Measurements from ENCODE around the gene TIMP2. TPM values are rescaled to one million over a fixed set of nuclear protein-coding genes. Genes with fewer than 3 reads are reported as not detected.

TIMP2 gene
- total and polyA plus RNA-seq, 2 donors (not counting 3 experiments of a cell fraction or from before 2014, with no cell fraction given): 138 to 318 TPM

DNA sequence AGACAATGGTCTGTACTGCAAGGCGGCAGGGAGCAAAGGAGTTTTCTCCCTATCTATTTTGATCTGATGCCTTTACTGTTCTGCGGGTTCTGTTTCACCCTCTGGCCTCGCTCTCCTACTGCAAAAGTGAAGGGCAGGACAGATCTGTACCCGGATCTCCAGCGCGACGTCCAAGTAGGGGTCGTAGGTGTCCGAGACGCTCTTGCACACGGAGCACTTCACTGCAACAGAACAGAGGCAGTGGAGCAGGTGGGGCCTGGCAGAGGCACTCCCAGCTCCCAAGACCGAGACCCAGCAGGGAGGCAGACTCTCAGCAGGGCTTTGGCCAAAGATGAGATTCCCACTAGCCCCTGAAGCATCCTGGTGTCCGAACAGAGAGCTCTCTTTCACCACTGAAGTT is 104.3 kb downstream of the TIMP2 start:
- Histone ChIP-seq H3K9ac (replicated peaks; ENCODE audit: extremely low read depth, insufficient read depth, low read length) (no peak overlapping the region), H3K36me3 (ENCODE audit: control insufficient read depth in 2 of 2, extremely low read depth in 1 of 2, insufficient read depth in 2 of 2, low read length in 2 of 2) (peaks cover 17 to 44% of the 10 kb centered on the region in 2 experiments), H3K79me2 (ENCODE audit: control insufficient read depth, insufficient read depth, low read length) (peaks cover 4% of the 10 kb centered on the region), H3K4me1 (ENCODE audit: control insufficient read depth, extremely low read depth, insufficient read depth, low read length) (peaks cover 19% of the 10 kb centered on the region), H4K20me1 (replicated peaks; ENCODE audit: control insufficient read depth, extremely low read depth, insufficient read depth, low read length) (no peaks in the 10 kb centered on the region), H2AFZ (ENCODE audit: low read depth, low read length) (no peak overlapping the region), H3K27me3 (ENCODE audit: control insufficient read depth in 2 of 2, insufficient read depth in 2 of 2, low read length in 2 of 2) (no peaks in the 10 kb centered on the region), H3K9me1 (replicated peaks; ENCODE audit: control insufficient read depth, extremely low read depth, insufficient read depth, low read length) (no peaks in the 10 kb centered on the region), H3K4me2 (ENCODE audit: insufficient read depth, low read length) (no peak overlapping the region), H3K27ac (ENCODE audit: insufficient read depth, low read depth, low read length) (no peak overlapping the region), H3K9me3 (replicated peaks; ENCODE audit: control insufficient read depth, insufficient read depth, low read length) (no peaks in the 10 kb centered on the region), H3K4me3 (replicated peaks in 1 of 3; ENCODE audit: insufficient read depth in 1 of 3, low read depth in 1 of 3, low read length in 3 of 3) (no peak overlapping the region)
- no TSS peak for BruUV-seq (replicated peaks)
- dilution Hi-C loops (cut with MboI; ENCODE audit: extremely low pct_ligation_motif_present, low sequenced_read_pairs) (no loop called here), intact Hi-C loops (cut with micrococcal nuclease) (no loop called here)
- DNase-seq (ENCODE audit: low read depth, low spot score): no peak
- TF ChIP-seq GATA2 (IDR thresholded peaks at IDR 0.05; ENCODE audit: insufficient read depth, insufficient read length, low read depth, low read length): no peak
- no peak for TF ChIP-seq FOS (IDR thresholded peaks at IDR 0.05; ENCODE audit: borderline replicate concordance, insufficient read depth, low read length)
- TF ChIP-seq EZH2 (IDR thresholded peaks at IDR 0.05; ENCODE audit: borderline replicate concordance, low read depth, low read length, severe bottlenecking): no peak
- TF ChIP-seq POLR2A (IDR thresholded peaks at IDR 0.05; ENCODE audit: low read depth, low read length): no peak
- TF ChIP-seq MYC (IDR thresholded peaks at IDR 0.05; ENCODE audit: low read depth, low read length): no peak
- no peak for TF ChIP-seq JUN (IDR thresholded peaks at IDR 0.05; ENCODE audit: borderline replicate concordance, insufficient read depth, insufficient read length, low read depth)
- TF ChIP-seq POLR2AphosphoS5 (IDR thresholded peaks at IDR 0.05; ENCODE audit: insufficient read depth, low read depth, low read length): no peak
- TF ChIP-seq, protein P1, sequence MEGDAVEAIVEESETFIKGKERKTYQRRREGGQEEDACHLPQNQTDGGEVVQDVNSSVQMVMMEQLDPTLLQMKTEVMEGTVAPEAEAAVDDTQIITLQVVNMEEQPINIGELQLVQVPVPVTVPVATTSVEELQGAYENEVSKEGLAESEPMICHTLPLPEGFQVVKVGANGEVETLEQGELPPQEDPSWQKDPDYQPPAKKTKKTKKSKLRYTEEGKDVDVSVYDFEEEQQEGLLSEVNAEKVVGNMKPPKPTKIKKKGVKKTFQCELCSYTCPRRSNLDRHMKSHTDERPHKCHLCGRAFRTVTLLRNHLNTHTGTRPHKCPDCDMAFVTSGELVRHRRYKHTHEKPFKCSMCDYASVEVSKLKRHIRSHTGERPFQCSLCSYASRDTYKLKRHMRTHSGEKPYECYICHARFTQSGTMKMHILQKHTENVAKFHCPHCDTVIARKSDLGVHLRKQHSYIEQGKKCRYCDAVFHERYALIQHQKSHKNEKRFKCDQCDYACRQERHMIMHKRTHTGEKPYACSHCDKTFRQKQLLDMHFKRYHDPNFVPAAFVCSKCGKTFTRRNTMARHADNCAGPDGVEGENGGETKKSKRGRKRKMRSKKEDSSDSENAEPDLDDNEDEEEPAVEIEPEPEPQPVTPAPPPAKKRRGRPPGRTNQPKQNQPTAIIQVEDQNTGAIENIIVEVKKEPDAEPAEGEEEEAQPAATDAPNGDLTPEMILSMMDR (IDR thresholded peaks at IDR 0.05; ENCODE audit: extremely low read depth in 1 of 2, insufficient read depth in 1 of 2, low read depth in 1 of 2, low read length in 2 of 2): no peak
- TF ChIP-seq, protein P2, sequence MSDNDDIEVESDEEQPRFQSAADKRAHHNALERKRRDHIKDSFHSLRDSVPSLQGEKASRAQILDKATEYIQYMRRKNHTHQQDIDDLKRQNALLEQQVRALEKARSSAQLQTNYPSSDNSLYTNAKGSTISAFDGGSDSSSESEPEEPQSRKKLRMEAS (IDR thresholded peaks at IDR 0.05; ENCODE audit: insufficient read depth, insufficient read length): no peak
- no peak for FAIRE-seq
- ChIA-PET POLR2A (interaction anchor here (2.0 kb wide), 1 partner anchor 19 kb away, joined by 5 read pairs; no protein-coding TSS in a partner anchor), CTCF (interaction anchor here (2.7 kb wide), 1 partner anchor 151 kb away, joined by 11 read pairs; no protein-coding TSS in a partner anchor)
